Adrenal gland (tissue), 5 donors: ENCODE data around the gene IPPK.
"Not testable (repeated sequence)": the region's sequence is repeated elsewhere in the genome, so short reads cannot be mapped to it uniquely, and the experiment has no call there.

Experiments used
- CTCF ChIP-seq, 6 experiments: fragments of 450-650 bp in 4 of 6; fragments of 200-600 bp in 2 of 6; sonication (generic) in 1 of 6; IDR thresholded peaks; 1 replicate in 5 of 6; 2 replicates in 1 of 6; pipeline versions ENCODE4 v1.5.1 to v1.8.0; 2016 to 2021; ENCODE audit warnings: antibody characterized with exemption in 6 of 6, mild to moderate bottlenecking in 2 of 6, moderate library complexity in 1 of 6
- POLR2A ChIP-seq, 2 donors: fragments of 450-650 bp; IDR thresholded peaks; one replicate each; pipeline ENCODE4 v1.6.1; 2017; ENCODE audit warnings: antibody characterized with exemption in 2 of 2, mild to moderate bottlenecking in 2 of 2, moderate library complexity in 1 of 2
- donor health status: DM: no; HTN: no; CAD: no.

GRCh38 chr9:92595075-92595474 is 74.9 kb downstream of the IPPK start:
- TF ChIP-seq POLR2A, CTCF (IDR thresholded peaks at IDR 0.05): not testable (repeated sequence)
